GM13976 (cell line): ENCODE results near the gene AIFM1.

ENCODE experiments used
- DNase-seq: peaks from one replicate; pipeline ENCODE4 v3.0.0; 2012; ENCODE audit warnings: low spot score
- in situ Hi-C: fragments of 300-500 bp; cut with MboI; formaldehyde crosslinking; loops from one replicate; pipeline ENCODE4 v1.12.0; 2022; ENCODE audit warnings: low sequenced_read_pairs, mixed read lengths, inconsistent platforms; ENCODE audit not compliant: unreplicated experiment
- TF ChIP-seq, protein P1 (sequence below): IDR thresholded peaks from 2 replicates; pipeline ENCODE4 v1.5.1; 2012; ENCODE audit warnings: borderline replicate concordance, mild to moderate bottlenecking; ENCODE audit not compliant: insufficient read depth; ENCODE audit errors: extremely low read depth, missing control alignments, control extremely low read depth

AIFM1 gene

DNA sequence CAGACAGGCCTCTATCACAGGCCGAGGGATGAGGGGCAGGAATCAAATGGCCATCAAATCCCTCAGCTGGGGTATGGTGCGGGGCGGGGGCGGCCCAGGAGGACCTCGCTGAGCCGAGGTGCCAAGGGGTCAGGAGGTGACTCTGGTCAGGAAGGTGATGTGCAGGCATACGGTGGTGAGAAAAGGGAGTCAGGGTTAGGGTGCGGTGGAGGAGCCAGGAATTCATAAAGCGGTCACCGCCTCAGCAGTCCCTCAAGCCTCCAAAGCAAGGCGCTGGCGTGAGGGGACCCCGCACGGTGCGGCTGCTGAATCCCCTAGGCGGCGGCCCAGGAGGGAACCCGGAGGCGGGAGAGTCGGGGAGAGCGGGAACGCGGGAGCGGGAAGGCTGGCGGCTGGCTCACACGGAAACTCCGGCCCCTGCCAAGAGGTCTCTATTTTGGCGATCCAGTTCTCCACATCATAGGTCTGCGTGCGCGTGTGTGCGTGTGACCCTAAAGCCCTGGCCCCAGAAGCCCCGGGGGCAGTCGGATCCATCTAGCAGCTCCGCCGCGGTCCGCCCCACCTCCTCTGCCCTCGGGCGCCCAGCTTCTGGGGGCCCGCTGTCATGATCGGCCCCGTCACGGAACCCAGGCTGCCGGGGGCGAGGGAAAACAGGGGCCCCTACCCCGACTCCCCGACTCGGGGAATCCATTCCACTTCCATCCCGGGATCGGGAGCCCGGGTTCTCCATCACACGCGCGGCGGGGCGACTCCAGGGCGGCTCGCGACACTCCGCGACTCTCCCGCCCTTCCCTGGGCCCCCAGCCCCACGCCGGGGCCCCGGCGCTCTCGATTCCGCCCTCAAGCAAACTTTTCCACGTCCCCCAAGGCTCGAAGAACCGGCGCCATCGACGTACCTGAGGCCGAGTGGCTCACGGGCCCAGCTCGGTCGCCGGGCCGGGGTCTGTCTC is 55.9 kb downstream of the AIFM1 start:
- in situ Hi-C loops = no loop called here
- no peak for DNase-seq
- TF ChIP-seq, protein P1, sequence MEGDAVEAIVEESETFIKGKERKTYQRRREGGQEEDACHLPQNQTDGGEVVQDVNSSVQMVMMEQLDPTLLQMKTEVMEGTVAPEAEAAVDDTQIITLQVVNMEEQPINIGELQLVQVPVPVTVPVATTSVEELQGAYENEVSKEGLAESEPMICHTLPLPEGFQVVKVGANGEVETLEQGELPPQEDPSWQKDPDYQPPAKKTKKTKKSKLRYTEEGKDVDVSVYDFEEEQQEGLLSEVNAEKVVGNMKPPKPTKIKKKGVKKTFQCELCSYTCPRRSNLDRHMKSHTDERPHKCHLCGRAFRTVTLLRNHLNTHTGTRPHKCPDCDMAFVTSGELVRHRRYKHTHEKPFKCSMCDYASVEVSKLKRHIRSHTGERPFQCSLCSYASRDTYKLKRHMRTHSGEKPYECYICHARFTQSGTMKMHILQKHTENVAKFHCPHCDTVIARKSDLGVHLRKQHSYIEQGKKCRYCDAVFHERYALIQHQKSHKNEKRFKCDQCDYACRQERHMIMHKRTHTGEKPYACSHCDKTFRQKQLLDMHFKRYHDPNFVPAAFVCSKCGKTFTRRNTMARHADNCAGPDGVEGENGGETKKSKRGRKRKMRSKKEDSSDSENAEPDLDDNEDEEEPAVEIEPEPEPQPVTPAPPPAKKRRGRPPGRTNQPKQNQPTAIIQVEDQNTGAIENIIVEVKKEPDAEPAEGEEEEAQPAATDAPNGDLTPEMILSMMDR = no peak

DNA sequence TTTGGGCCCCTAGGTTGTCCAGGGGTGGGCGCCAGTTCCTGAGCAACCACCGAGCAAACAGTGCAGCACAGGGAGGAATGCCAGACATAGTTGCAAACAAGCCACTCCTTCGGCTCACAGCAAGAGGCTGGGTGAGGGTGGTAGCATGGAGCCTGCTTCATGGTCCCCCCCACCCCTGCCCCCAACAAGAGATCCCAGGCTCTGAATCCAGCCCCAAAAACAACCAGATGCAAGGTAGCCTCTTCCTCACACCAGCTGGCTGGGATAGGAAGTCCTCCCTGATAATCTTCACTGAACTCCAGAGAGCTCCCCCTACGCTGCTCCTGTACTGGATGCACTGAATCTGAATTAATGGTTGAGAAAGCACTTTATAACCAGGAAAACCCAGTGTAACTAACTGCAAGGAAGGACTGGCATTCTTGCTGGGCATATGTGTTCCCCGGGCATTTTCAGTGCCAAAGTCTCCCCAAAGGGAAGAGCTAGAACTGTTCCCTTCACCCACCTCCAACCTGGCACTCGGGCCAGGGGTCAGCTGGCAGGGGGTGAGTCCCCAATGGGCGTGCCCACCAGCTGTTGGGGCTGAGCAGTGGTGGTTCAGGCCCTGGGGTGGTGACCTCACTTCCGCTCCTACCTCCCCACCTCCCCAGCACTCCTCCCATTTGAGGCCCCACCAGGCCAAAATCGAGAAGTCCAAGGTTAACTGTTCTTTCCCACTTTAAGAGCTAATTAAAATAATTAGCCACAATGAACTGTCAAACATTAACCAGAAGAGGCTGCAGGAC is 56.8 kb downstream of the AIFM1 start:
- TF ChIP-seq, protein P1 = no peak
- in situ Hi-C loops = no loop called here
- DNase-seq = peak; percentile 72

DNA sequence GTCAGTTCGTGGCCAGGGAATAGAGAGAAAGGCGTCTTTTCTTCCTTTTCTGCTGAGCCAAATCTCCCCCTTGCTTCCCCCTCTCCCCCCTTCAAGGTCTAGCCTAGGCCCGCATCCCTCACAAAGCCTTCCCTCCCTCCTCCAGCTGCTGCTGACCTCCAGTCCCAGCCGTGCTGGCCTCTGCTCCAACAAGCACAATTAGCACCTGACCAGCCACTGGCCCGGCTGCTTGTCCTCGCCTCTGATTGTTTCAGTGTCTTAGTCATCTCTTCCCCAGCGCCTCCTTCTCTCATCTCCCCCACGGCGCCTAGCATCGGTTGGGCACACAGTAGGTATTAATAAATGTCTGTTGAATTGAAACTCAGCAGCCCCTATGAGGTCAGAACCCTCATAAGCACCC is 59.6 kb downstream of the AIFM1 start:
- DNase-seq = no peak
- TF ChIP-seq, protein P1 = no peak
- in situ Hi-C loops = no loop called here

DNA sequence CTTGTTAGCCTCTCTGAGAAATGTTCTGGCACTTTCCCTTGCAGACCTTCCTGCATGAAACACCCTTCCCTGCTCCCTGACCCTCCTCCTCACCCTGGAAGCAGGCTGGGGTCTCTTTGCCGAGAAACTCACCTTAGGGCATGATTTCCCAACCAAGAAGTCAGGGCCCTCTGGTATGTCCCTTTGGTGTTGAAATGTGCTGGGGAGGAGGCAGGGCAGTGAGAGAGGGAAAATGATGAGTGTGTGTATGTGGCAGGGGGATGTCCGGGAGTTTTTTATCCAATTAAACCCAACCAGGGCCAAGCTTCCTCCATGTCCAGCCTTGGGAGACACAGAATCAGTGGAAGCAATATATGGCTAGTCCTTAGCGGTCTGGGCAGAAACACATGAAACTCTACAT is 60.4 kb downstream of the AIFM1 start:
- DNase-seq = no peak
- in situ Hi-C loops = no loop called here
- TF ChIP-seq, protein P1 = no peak

DNA sequence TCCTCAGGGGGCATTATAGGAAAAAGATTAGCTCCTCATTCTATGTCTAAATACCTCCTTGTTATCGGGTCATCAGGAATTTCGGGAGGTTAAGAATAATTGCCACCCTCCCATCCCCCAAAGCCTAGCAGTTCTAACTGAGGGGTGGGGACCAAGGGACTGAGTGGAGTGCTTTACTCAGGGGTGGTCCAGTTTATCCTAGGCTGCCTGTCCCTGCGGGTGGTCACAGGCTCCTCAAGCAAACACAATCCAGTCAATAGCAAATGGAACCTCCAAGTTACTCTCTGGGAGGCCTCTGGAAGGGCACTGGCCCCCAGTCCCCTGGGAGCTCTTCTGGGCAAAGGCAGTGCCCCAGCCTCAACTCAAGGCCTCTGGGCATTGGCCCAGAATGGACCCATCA is 62.0 kb downstream of the AIFM1 start:
- no peak for DNase-seq
- TF ChIP-seq, protein P1 = no peak

DNA sequence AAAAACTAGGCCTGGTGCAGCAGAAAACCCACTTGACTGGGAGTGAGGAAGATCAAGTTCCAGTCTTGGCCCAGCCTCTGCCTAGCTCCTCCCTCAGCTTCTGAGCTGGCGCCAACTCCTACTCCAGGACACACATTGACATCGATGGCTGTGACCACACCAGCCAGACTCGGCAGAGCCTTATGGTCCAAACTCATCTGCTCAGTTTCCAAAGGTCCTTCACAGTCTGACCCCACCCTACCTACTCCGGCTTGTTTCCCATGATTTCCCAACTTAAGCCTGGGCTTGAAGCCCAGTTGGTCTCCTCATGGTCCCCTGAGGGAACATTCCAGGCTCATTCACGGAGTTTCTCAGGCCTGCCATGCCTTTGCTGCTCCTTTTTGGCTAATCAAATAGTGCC is 65.5 kb downstream of the AIFM1 start:
- no peak for DNase-seq
- TF ChIP-seq, protein P1 = no peak
- in situ Hi-C loops = no loop called here

More for the DNA sequence above, 62.0 kb downstream of the AIFM1 start:
- in situ Hi-C loops = no loop called here
